ENCODE data around the gene GNA12. TPM values are rescaled to one million over a fixed set of nuclear protein-coding genes. Genes with fewer than 3 reads are reported as not detected.

Gene GNA12
- total and polyA plus RNA-seq, 9 of the 15 experiments (the other 6 are each of a cell fraction or from before 2014, with no cell fraction given), result 0.65 to 32.7 (median 9.6) TPM

DNA sequence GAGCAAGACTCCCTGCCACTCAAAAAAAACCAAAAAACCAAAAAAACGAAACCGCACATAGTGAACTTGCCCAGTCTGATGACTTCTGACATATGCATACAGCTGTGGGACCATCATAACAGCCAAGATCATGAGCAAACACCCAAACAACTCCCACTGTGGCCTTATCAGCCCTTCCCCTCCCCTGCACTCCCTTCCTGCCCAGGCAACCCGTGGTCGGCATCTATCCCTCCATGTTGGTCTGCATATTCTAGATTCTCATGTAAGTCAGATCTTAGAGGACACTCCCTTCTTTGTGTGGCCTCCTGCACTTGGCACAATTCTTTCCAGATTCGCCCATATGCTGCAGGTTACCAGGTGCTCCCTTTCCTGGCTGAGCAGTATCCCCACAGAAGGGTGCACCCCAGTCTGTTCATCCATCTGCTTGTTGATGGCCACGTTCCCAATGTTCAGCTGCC lies 72.8 kb downstream of the GNA12 start (continued):
- TF ChIP-seq TAF1 (IDR thresholded peaks at IDR 0.05; ENCODE audit: control insufficient read depth, extremely low read depth, insufficient read depth, low read length, severe bottlenecking) (peak; percentile 44), SREBF2 (CRISPR knock-in tag; IDR thresholded peaks at IDR 0.05) (no peak), SUPT5H (IDR thresholded peaks at IDR 0.05) (no peak), ESRRA (IDR thresholded peaks at IDR 0.05; ENCODE audit: borderline replicate concordance, low read depth) (no peak), NCOA1 (IDR thresholded peaks at IDR 0.05; ENCODE audit: low read depth) (peak; percentile 85; the same call in 1 of the 2 replicates), TARDBP (IDR thresholded peaks at IDR 0.05) (no peak), ZNF79 (CRISPR knock-in tag; IDR thresholded peaks at IDR 0.05; ENCODE audit: low read depth) (no peak), BRF1 (IDR thresholded peaks at IDR 0.05; ENCODE audit: borderline replicate concordance, extremely low read depth, insufficient read length) (no peak), MTF1 (CRISPR knock-in tag; IDR thresholded peaks at IDR 0.05; ENCODE audit: borderline replicate concordance) (no peak), NR2F6 (CRISPR knock-in tag; IDR thresholded peaks at IDR 0.05) (no peak), GTF2F1 (IDR thresholded peaks at IDR 0.05; ENCODE audit: low read depth, low read length) (no peak), FOXK2 (conservative IDR thresholded peaks at IDR 0.05 in 1 of 2, IDR thresholded peaks at IDR 0.05 in 1 of 2; ENCODE audit: low read depth in 2 of 2) (peak; percentile 58 to 81), ESRRB (CRISPR knock-in tag; IDR thresholded peaks at IDR 0.05; ENCODE audit: borderline replicate concordance) (no peak), PHB2 (IDR thresholded peaks at IDR 0.05; ENCODE audit: low read depth) (peak; percentile 69; the same call in 1 of the 2 replicates), ZNF695 (CRISPR knock-in tag; IDR thresholded peaks at IDR 0.05) (no peak)
- TF ChIP-seq, protein P1, sequence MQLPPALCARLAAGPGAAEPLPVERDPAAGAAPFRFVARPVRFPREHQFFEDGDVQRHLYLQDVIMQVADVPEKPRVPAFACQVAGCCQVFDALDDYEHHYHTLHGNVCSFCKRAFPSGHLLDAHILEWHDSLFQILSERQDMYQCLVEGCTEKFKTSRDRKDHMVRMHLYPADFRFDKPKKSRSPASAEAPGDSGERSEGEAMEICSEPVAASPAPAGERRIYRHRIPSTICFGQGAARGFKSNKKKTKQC (CRISPR knock-in tag; IDR thresholded peaks at IDR 0.05), result no peak
- TF ChIP-seq, protein P2, sequence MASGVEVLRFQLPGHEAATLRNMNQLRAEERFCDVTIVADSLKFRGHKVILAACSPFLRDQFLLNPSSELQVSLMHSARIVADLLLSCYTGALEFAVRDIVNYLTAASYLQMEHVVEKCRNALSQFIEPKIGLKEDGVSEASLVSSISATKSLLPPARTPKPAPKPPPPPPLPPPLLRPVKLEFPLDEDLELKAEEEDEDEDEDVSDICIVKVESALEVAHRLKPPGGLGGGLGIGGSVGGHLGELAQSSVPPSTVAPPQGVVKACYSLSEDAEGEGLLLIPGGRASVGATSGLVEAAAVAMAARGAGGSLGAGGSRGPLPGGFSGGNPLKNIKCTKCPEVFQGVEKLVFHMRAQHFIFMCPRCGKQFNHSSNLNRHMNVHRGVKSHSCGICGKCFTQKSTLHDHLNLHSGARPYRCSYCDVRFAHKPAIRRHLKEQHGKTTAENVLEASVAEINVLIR (CRISPR knock-in tag; IDR thresholded peaks at IDR 0.05), result 0 out of 2 replicates have a peak, but pooled peaks have one; percentile 34
- TF ChIP-seq, protein P3, sequence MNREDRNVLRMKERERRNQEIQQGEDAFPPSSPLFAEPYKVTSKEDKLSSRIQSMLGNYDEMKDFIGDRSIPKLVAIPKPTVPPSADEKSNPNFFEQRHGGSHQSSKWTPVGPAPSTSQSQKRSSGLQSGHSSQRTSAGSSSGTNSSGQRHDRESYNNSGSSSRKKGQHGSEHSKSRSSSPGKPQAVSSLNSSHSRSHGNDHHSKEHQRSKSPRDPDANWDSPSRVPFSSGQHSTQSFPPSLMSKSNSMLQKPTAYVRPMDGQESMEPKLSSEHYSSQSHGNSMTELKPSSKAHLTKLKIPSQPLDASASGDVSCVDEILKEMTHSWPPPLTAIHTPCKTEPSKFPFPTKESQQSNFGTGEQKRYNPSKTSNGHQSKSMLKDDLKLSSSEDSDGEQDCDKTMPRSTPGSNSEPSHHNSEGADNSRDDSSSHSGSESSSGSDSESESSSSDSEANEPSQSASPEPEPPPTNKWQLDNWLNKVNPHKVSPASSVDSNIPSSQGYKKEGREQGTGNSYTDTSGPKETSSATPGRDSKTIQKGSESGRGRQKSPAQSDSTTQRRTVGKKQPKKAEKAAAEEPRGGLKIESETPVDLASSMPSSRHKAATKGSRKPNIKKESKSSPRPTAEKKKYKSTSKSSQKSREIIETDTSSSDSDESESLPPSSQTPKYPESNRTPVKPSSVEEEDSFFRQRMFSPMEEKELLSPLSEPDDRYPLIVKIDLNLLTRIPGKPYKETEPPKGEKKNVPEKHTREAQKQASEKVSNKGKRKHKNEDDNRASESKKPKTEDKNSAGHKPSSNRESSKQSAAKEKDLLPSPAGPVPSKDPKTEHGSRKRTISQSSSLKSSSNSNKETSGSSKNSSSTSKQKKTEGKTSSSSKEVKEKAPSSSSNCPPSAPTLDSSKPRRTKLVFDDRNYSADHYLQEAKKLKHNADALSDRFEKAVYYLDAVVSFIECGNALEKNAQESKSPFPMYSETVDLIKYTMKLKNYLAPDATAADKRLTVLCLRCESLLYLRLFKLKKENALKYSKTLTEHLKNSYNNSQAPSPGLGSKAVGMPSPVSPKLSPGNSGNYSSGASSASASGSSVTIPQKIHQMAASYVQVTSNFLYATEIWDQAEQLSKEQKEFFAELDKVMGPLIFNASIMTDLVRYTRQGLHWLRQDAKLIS (CRISPR knock-in tag; IDR thresholded peaks at IDR 0.05), result no peak
- TF ChIP-seq, protein P4, sequence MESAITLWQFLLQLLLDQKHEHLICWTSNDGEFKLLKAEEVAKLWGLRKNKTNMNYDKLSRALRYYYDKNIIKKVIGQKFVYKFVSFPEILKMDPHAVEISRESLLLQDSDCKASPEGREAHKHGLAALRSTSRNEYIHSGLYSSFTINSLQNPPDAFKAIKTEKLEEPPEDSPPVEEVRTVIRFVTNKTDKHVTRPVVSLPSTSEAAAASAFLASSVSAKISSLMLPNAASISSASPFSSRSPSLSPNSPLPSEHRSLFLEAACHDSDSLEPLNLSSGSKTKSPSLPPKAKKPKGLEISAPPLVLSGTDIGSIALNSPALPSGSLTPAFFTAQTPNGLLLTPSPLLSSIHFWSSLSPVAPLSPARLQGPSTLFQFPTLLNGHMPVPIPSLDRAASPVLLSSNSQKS (CRISPR knock-in tag; IDR thresholded peaks at IDR 0.05), result no peak

Data from K562 (cell line).